Fibroblast of pulmonary artery (primary cell): ENCODE data around the gene ZNF410.

ENCODE experiments used
- DNase-seq: peaks from one replicate; pipeline ENCODE4 v3.0.0-alpha.2; 2010; ENCODE audit warnings: low read depth
- H3K4me3 ChIP-seq: replicated peaks from 2 replicates; pipeline ENCODE4 v1.5.1; 2011; ENCODE audit warnings: low read depth, mild to moderate bottlenecking, control low read depth, low read length, moderate library complexity
- CTCF ChIP-seq: IDR thresholded peaks from 2 replicates; pipeline ENCODE4 v1.5.1; 2011; ENCODE audit warnings: mild to moderate bottlenecking, control low read depth, low read length, inconsistent platforms; ENCODE audit errors: missing control alignments

The ZNF410 gene

GRCh38 chr14:73870525-73871235 is 16.0 kb upstream of the ZNF410 start:
- no peak for DNase-seq
- H3K4me3 ChIP-seq = no peak overlapping the region
- no peak for TF ChIP-seq CTCF

- DNase-seq = no peak
- no peak for TF ChIP-seq CTCF
- H3K4me3 ChIP-seq = no peak overlapping the region
Observed at GRCh38 chr14:73873660-73874059, 13.0 kb upstream of the ZNF410 start.

GRCh38 chr14:73877790-73878189 is 8.9 kb upstream of the ZNF410 start:
- H3K4me3 ChIP-seq = no peak overlapping the region
- no peak for TF ChIP-seq CTCF
- DNase-seq = no peak

GRCh38 chr14:73878436-73878835 is 8.2 kb upstream of the ZNF410 start:
- no peak for TF ChIP-seq CTCF
- H3K4me3 ChIP-seq = no peak overlapping the region
- DNase-seq = no peak

- no peak for DNase-seq
- TF ChIP-seq CTCF = no peak
- no peak overlapping the region for H3K4me3 ChIP-seq
Observed at GRCh38 chr14:73879027-73879426, 7.6 kb upstream of the ZNF410 start.

- DNase-seq = no peak
- no peak overlapping the region for H3K4me3 ChIP-seq
- no peak for TF ChIP-seq CTCF
Observed at GRCh38 chr14:73884438-73885190, 2.0 kb upstream of the ZNF410 start.

GRCh38 chr14:73887318-73887616 is 608 bp downstream of the ZNF410 start:
- DNase-seq = no peak
- peak overlapping the region; percentile 89 for H3K4me3 ChIP-seq
- no peak for TF ChIP-seq CTCF
